ENCODE measurements around the gene MYH15.

MYH15 gene

GRCh38 chr3:108334701-108335100, 175.7 kb downstream of the MYH15 start:
- DNase-seq (ENCODE audit: low read depth), result no peak

GRCh38 chr3:108333961-108334360, 176.4 kb downstream of the MYH15 start:
- no peak for DNase-seq (ENCODE audit: low read depth)

DNA sequence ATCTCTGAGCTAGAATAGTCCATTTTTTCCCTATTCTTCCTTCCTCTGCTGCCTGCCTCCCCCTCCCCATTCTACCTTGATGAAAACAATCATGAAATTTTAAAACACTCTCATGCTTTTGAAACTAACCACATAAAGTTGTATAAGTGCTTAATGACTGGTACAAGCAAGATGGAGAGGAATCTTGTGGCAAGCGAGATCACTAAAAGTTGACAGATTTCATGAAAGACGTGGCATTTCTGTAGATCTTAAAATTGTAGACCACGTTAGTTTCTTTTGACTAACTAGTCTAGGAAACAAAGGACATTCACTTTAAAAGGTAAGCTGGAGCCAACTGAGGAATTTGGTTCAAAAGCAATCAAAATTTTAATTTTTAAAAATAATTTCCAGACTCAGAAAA, 178.6 kb downstream of the MYH15 start:
- no peak for DNase-seq (ENCODE audit: low read depth)

Measured in amniotic epithelial cell (primary cell).